ENCODE results near the gene RNF149. TPM values are rescaled to one million over a fixed set of nuclear protein-coding genes. Genes with fewer than 3 reads are reported as not detected.

Gene RNF149
- total RNA-seq, 1 donor from 2014 or later = 35.0 TPM

DNA sequence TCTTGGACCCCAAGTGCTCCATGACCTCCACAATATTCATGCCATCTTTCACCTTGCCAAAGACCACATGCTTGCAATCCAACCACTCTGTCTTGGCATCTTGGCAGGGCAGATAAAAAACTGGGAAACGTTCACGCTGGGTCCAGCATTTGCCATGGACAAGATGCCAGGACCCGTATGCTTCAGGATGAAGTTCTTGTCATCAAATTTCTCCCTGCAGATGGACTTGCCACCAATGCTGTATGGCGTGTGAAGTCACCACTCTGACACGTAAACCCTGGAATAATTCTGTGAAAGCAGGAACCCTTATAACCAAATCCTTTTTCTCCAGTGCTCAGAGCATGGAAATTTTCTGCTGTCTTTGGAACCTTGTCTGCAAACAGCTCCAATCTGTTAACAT lies 34.4 kb downstream of the RNF149 start:
- Histone ChIP-seq H2AFZ (replicated peaks) (no peak overlapping the region), H4K20me1 (ENCODE audit: low read depth) (no peaks in the 10 kb centered on the region), H3K27me3 (no peaks in the 10 kb centered on the region), H3K79me2 (ENCODE audit: low read depth) (no peaks in the 10 kb centered on the region), H3K9me3 (ENCODE audit: low read depth) (no peaks in the 10 kb centered on the region), H3K9ac (no peak overlapping the region), H3K4me1 (no peaks in the 10 kb centered on the region), H3F3A (ENCODE audit: low read depth) (no peaks in the 10 kb centered on the region), H3K36me3 (peaks cover 4% of the 10 kb centered on the region), H3K27ac (no peak overlapping the region), H3K4me3 (no peak overlapping the region), H3K4me2 (no peak overlapping the region)
- TF ChIP-seq EZH2 (IDR thresholded peaks at IDR 0.05) (no peak), EZH2phosphoT487 (IDR thresholded peaks at IDR 0.05) (no peak), CTCF (IDR thresholded peaks at IDR 0.05) (no peak)
- Mint-ChIP-seq H3K4me3 (no peak overlapping the region), H3K9me3 (no peaks in the 10 kb centered on the region), H3K4me1 (no peaks in the 10 kb centered on the region), H3K27ac (no peak overlapping the region), H3K36me3 (peaks cover 20% of the 10 kb centered on the region), H3K27me3 (ENCODE audit: insufficient read depth, low read depth) (no peaks in the 10 kb centered on the region)
- DNase-seq (ENCODE audit: low spot score) = no peak

DNA sequence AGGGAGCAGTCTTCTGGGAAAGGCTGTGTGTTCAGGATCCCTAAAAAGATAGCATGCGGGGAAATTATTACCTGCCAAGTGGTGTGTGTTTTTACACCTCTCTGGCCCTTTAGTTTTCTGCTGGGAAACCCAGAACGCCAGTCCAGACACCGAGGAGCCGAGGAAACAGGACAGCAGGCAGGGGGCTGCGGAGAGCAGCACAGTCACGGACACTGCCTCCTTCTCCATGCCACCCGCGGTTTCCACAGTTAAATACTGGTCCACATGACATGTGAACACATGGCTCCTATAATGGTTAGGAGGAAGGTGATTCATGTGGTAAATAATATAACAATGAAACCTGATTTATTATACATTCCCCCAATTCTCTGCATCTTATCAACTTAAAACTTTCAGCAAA lies 35.4 kb downstream of the RNF149 start:
- H3K9me3 ChIP-seq (ENCODE audit: low read depth) = no peaks in the 10 kb centered on the region
- no peak overlapping the region for H2AFZ ChIP-seq (replicated peaks)
- H3K4me1 ChIP-seq = no peaks in the 10 kb centered on the region
- no peaks in the 10 kb centered on the region for H3K27me3 Mint-ChIP-seq (ENCODE audit: insufficient read depth, low read depth)
- H3K27me3 ChIP-seq = no peaks in the 10 kb centered on the region
- H3K9me3 Mint-ChIP-seq = no peaks in the 10 kb centered on the region
- H3K36me3 ChIP-seq = peaks cover 12% of the 10 kb centered on the region
- no peak for TF ChIP-seq CTCF (IDR thresholded peaks at IDR 0.05)
- no peak for TF ChIP-seq EZH2 (IDR thresholded peaks at IDR 0.05)
- TF ChIP-seq EZH2phosphoT487 (IDR thresholded peaks at IDR 0.05) = no peak
- H3K4me1 Mint-ChIP-seq = no peaks in the 10 kb centered on the region
- DNase-seq (ENCODE audit: low spot score) = peak; percentile 8
- H4K20me1 ChIP-seq (ENCODE audit: low read depth) = no peaks in the 10 kb centered on the region
- no peak overlapping the region for H3K4me3 Mint-ChIP-seq
- H3K4me3 ChIP-seq = no peak overlapping the region
- H3K27ac ChIP-seq = no peak overlapping the region
- H3K27ac Mint-ChIP-seq = no peak overlapping the region
- H3K36me3 Mint-ChIP-seq = peaks cover 23% of the 10 kb centered on the region
- no peaks in the 10 kb centered on the region for H3K79me2 ChIP-seq (ENCODE audit: low read depth)
- no peak overlapping the region for H3K4me2 ChIP-seq
- no peak overlapping the region for H3K9ac ChIP-seq
- peaks cover 3% of the 10 kb centered on the region for H3F3A ChIP-seq (ENCODE audit: low read depth)

DNA sequence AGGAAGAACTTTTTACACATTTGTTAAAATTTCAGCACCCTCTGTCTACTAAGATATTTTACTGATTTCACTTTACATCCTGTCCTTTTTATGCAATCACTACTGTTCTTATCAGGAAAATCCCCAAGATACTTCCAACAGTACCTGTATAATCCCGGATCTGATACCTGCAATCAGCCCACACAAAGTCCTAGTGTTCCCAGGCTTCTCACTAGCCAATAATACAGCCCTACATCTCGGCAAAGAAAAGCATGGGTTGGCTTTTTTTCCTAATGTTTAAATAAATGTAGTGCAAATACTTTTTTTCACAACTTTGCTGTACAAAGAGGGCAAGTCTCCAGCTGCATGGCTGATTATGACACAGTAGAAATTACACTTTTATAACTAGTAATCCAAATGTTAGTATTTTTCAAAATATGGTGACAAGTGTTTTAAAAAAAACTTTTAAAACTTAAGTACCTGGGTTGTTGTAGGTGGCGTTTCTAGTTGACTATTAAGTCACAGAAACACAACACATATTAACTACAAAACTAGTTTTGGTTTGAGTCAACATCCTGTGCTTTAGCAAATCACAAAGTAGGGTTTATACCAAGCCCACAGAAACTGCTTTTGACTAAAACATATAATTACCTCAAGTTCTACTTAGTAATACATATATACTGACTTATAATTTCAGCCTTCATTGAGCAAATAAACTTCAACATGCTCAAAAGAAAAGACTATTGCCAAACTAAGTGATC lies 36.3 kb downstream of the RNF149 start:
- Mint-ChIP-seq H3K4me1 (no peaks in the 10 kb centered on the region), H3K9me3 (no peaks in the 10 kb centered on the region), H3K4me3 (no peak overlapping the region), H3K27me3 (ENCODE audit: insufficient read depth, low read depth) (no peaks in the 10 kb centered on the region), H3K36me3 (peaks cover 19% of the 10 kb centered on the region), H3K27ac (no peak overlapping the region)
- Histone ChIP-seq H3F3A (ENCODE audit: low read depth) (peaks cover 7% of the 10 kb centered on the region), H3K36me3 (peaks cover 12% of the 10 kb centered on the region), H3K27ac (no peak overlapping the region), H3K4me2 (no peak overlapping the region), H3K27me3 (no peaks in the 10 kb centered on the region), H2AFZ (replicated peaks) (no peak overlapping the region), H4K20me1 (ENCODE audit: low read depth) (no peaks in the 10 kb centered on the region), H3K4me3 (no peak overlapping the region), H3K9ac (no peak overlapping the region), H3K9me3 (ENCODE audit: low read depth) (no peaks in the 10 kb centered on the region), H3K79me2 (ENCODE audit: low read depth) (no peaks in the 10 kb centered on the region), H3K4me1 (no peaks in the 10 kb centered on the region)
- no peak for DNase-seq (ENCODE audit: low spot score)
- no peak for TF ChIP-seq EZH2 (IDR thresholded peaks at IDR 0.05)
- TF ChIP-seq CTCF (IDR thresholded peaks at IDR 0.05) = no peak
- TF ChIP-seq EZH2phosphoT487 (IDR thresholded peaks at IDR 0.05) = no peak
